Astrocyte (in vitro differentiated cells and primary cell): Measurements from ENCODE around the gene SPRR4.

Experiments used
- CTCF ChIP-seq: IDR thresholded peaks from 2 replicates; pipeline ENCODE4 v1.5.1; 2011; ENCODE audit warnings: low read depth, mild to moderate bottlenecking, inconsistent platforms, low read length, moderate library complexity; ENCODE audit not compliant: insufficient read depth
- EZH2 ChIP-seq: IDR thresholded peaks from 2 replicates; pipeline ENCODE4 v1.6.1; 2012; ENCODE audit warnings: mild to moderate bottlenecking, low read length, inconsistent platforms; ENCODE audit not compliant: insufficient read depth

- TF ChIP-seq CTCF (no peak), EZH2 (no peak)
These were observed 9.1 kb upstream of the SPRR4 start for GRCh38 chr1:152961226-152961891.
